NOMO-1 treated with DMSO at 0.1 percent for 48 hours (cell line): ENCODE data around the gene RDX.

ENCODE experiments used
- DNase-seq: peaks from one replicate; lab custom pipeline; 2025; ENCODE audit not compliant: unreplicated experiment; lab: John Stamatoyannopoulos, UW

Gene RDX

GRCh38 chr11:110133160-110133559, 163.3 kb downstream of the RDX start:
- DNase-seq = no peak

- DNase-seq = no peak
Observed at GRCh38 chr11:110131386-110132123, 164.9 kb downstream of the RDX start.

GRCh38 chr11:110130642-110131238, 165.7 kb downstream of the RDX start:
- no peak for DNase-seq

GRCh38 chr11:110128161-110128560, 168.3 kb downstream of the RDX start:
- no peak for DNase-seq

GRCh38 chr11:110126936-110127335, 169.5 kb downstream of the RDX start:
- DNase-seq = no peak

- DNase-seq = no peak
Observed at GRCh38 chr11:110125632-110126031, 170.8 kb downstream of the RDX start.
